GM18867 (cell line): ENCODE data around the gene HMG20B.
"Not testable (repeated sequence)": the region's sequence is repeated elsewhere in the genome, so short reads cannot be mapped to it uniquely, and the experiment has no call there.

Experiments used
- ATAC-seq: cut with Tn5 transposase; IDR thresholded peaks from one replicate; pipeline ENCODE4 v1.9.1; 2021; ENCODE audit warnings: mild to moderate bottlenecking, moderate library complexity; ENCODE audit not compliant: unreplicated experiment

Gene HMG20B

GRCh38 chr19:3572855-3573161 lies at the start of gene HMG20B:
HMG20B (plus strand) TSS chr19:3572944; CDS start chr19:3573310, 366 bp downstream.
- ATAC-seq = no peak

GRCh38 chr19:3523361-3524077 lies 49.2 kb upstream of the HMG20B start:
- no peak for ATAC-seq

- ATAC-seq = no peak
Measured at GRCh38 chr19:3524078-3524842, 48.5 kb upstream of the HMG20B start.

GRCh38 chr19:3524904-3525451 lies 47.8 kb upstream of the HMG20B start:
- ATAC-seq = no peak

GRCh38 chr19:3526507-3527237 lies 46.1 kb upstream of the HMG20B start:
- ATAC-seq = no peak

GRCh38 chr19:3527238-3527910 lies 45.4 kb upstream of the HMG20B start:
- no peak for ATAC-seq

GRCh38 chr19:3528080-3528479 lies 44.7 kb upstream of the HMG20B start:
- no peak for ATAC-seq

- ATAC-seq = no peak
Measured at GRCh38 chr19:3528539-3529211, 44.1 kb upstream of the HMG20B start.

GRCh38 chr19:3529299-3529698 lies 43.4 kb upstream of the HMG20B start:
- not testable (repeated sequence) for ATAC-seq

GRCh38 chr19:3530389-3530788 lies 42.4 kb upstream of the HMG20B start:
- no peak for ATAC-seq

GRCh38 chr19:3531716-3532115 lies 41.0 kb upstream of the HMG20B start:
- ATAC-seq = no peak

GRCh38 chr19:3532154-3532786 lies 40.5 kb upstream of the HMG20B start:
- ATAC-seq = no peak

GRCh38 chr19:3533033-3533432 lies 39.7 kb upstream of the HMG20B start:
- ATAC-seq = no peak

GRCh38 chr19:3533563-3534216 lies 39.1 kb upstream of the HMG20B start:
- ATAC-seq = no peak

GRCh38 chr19:3534375-3535234 lies 38.1 kb upstream of the HMG20B start:
- no peak for ATAC-seq

GRCh38 chr19:3535235-3535535 lies 37.6 kb upstream of the HMG20B start:
- no peak for ATAC-seq

GRCh38 chr19:3535563-3535965 lies 37.2 kb upstream of the HMG20B start:
- no peak for ATAC-seq

- ATAC-seq = no peak
Measured at GRCh38 chr19:3535981-3536380, 36.8 kb upstream of the HMG20B start.
